OCI-LY1 (cell line): ENCODE results near the gene BNIP2.

ENCODE experiments used
- H2AFZ ChIP-seq: fragments of 200-600 bp; sonication (generic), shearing (Covaris generic); 2 replicates; pipeline ENCODE4 v1.6.0; 2014; ENCODE audit warnings: antibody characterized with exemption, mild to moderate bottlenecking, low read length
- H3F3A ChIP-seq: fragments of 200-600 bp; sonication (generic), shearing (Covaris generic); 2 replicates; pipeline ENCODE4 v1.6.0; 2014; ENCODE audit warnings: mild to moderate bottlenecking, antibody characterized with exemption, low read length, moderate library complexity; ENCODE audit not compliant: insufficient read depth
- H3K27ac ChIP-seq: fragments of 200-600 bp; sonication (generic); 2 replicates; pipeline ENCODE4 v1.5.1; 2014; ENCODE audit warnings: low read length, mixed run types, mild to moderate bottlenecking, low read depth; ENCODE audit not compliant: poor library complexity, severe bottlenecking
- H3K27me3 ChIP-seq: fragments of 200-600 bp; sonication (generic); 2 replicates; pipeline ENCODE4 v1.6.0; 2014; ENCODE audit warnings: antibody characterized with exemption, mild to moderate bottlenecking, low read length, moderate library complexity; ENCODE audit not compliant: insufficient read depth
- H3K36me3 ChIP-seq: fragments of 200-600 bp; sonication (generic); 2 replicates; pipeline ENCODE4 v1.6.1; 2014; ENCODE audit warnings: mild to moderate bottlenecking, antibody characterized with exemption, low read length, moderate library complexity, mixed read lengths; ENCODE audit not compliant: insufficient read depth
- H3K4me1 ChIP-seq: fragments of 200-600 bp; sonication (generic); 2 replicates; pipeline ENCODE4 v1.5.1; 2014; ENCODE audit warnings: mild to moderate bottlenecking, low read length, moderate library complexity; ENCODE audit not compliant: insufficient read depth, severe bottlenecking
- H3K4me2 ChIP-seq: fragments of 200-600 bp; sonication (generic), shearing (Covaris generic); 2 replicates; pipeline ENCODE4 v1.6.1; 2014; ENCODE audit warnings: low read length
- H3K4me3 ChIP-seq: fragments of 200-600 bp; sonication (generic); 2 replicates; pipeline ENCODE4 v1.5.1; 2014; ENCODE audit warnings: low read length, low read depth, mild to moderate bottlenecking, mixed read lengths; ENCODE audit not compliant: poor library complexity, severe bottlenecking
- H3K79me2 ChIP-seq: fragments of 200-600 bp; shearing (Covaris generic); 2 replicates; pipeline ENCODE4 v1.6.1; 2016; ENCODE audit warnings: mixed run types, low read length, mixed read lengths; ENCODE audit not compliant: insufficient read depth
- H3K9ac ChIP-seq: fragments of 200-600 bp; sonication (generic), shearing (Covaris generic); 2 replicates; pipeline ENCODE4 v1.6.1; 2014; ENCODE audit warnings: mild to moderate bottlenecking, low read length, mixed read lengths
- H3K9me2 ChIP-seq: fragments of 200-600 bp; sonication (generic), shearing (Covaris generic); 2 replicates; pipeline ENCODE4 v1.6.1; 2014; ENCODE audit warnings: low read depth, mild to moderate bottlenecking, low read length, mixed read lengths
- H3K9me3 ChIP-seq: fragments of 200-600 bp; shearing (Covaris generic); 2 replicates; pipeline ENCODE4 v1.6.1; 2014; ENCODE audit warnings: low read length, mixed read lengths
- H4K20me1 ChIP-seq: fragments of 200-600 bp; sonication (generic), shearing (Covaris generic); 2 replicates; pipeline ENCODE4 v1.6.0; 2016; ENCODE audit warnings: mild to moderate bottlenecking, low read length; ENCODE audit not compliant: insufficient read depth
- EZH2 ChIP-seq: fragments of 200-600 bp; sonication (generic), shearing (Covaris generic); IDR thresholded peaks from 2 replicates; pipeline ENCODE4 v1.8.0; 2017; ENCODE audit warnings: borderline replicate concordance, mixed run types, mild to moderate bottlenecking, antibody characterized with exemption, low read length, moderate library complexity, mixed read lengths
- TF ChIP-seq, protein P1 (sequence below): fragments of 200-600 bp; sonication (generic), shearing (Covaris generic); IDR thresholded peaks from 2 replicates; pipeline ENCODE4 v1.5.1; 2017; ENCODE audit warnings: mild to moderate bottlenecking, antibody characterized with exemption, low read length, moderate library complexity, mixed read lengths

BNIP2 gene

DNA sequence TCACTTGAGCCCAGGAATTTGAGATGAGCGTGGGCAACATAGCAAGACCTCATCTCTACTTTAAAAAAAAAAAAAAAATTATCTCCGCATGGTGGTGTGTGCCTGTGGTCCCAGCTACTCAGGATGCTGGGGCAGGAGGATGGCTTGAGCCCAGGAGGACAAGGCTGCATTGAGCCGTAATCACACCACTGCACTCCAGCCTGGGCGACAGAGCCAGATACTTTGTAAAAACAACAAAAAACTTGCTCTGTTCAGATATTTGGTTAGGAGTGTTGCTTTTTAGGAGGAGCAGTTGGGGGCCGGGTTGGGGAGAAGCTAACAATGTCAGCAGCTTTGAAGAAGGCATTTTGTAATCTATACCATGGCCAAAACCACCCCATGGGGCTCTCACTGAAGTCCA lies 73.5 kb downstream of the BNIP2 start:
- Histone ChIP-seq H3K36me3 (no peaks in the 10 kb centered on the region), H3K4me1 (peaks cover 9% of the 10 kb centered on the region), H3K79me2 (no peaks in the 10 kb centered on the region), H3K9me3 (no peaks in the 10 kb centered on the region), H3K9ac (no peak overlapping the region), H3K9me2 (no peaks in the 10 kb centered on the region), H3K4me2 (no peak overlapping the region), H3K27me3 (no peaks in the 10 kb centered on the region; the same call in 1 of the 2 replicates), H3F3A (no peaks in the 10 kb centered on the region), H2AFZ (no peak overlapping the region), H3K4me3 (no peak overlapping the region), H4K20me1 (no peaks in the 10 kb centered on the region), H3K27ac (no peak overlapping the region)
- TF ChIP-seq, protein P1, sequence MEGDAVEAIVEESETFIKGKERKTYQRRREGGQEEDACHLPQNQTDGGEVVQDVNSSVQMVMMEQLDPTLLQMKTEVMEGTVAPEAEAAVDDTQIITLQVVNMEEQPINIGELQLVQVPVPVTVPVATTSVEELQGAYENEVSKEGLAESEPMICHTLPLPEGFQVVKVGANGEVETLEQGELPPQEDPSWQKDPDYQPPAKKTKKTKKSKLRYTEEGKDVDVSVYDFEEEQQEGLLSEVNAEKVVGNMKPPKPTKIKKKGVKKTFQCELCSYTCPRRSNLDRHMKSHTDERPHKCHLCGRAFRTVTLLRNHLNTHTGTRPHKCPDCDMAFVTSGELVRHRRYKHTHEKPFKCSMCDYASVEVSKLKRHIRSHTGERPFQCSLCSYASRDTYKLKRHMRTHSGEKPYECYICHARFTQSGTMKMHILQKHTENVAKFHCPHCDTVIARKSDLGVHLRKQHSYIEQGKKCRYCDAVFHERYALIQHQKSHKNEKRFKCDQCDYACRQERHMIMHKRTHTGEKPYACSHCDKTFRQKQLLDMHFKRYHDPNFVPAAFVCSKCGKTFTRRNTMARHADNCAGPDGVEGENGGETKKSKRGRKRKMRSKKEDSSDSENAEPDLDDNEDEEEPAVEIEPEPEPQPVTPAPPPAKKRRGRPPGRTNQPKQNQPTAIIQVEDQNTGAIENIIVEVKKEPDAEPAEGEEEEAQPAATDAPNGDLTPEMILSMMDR, result no peak
- no peak for TF ChIP-seq EZH2

DNA sequence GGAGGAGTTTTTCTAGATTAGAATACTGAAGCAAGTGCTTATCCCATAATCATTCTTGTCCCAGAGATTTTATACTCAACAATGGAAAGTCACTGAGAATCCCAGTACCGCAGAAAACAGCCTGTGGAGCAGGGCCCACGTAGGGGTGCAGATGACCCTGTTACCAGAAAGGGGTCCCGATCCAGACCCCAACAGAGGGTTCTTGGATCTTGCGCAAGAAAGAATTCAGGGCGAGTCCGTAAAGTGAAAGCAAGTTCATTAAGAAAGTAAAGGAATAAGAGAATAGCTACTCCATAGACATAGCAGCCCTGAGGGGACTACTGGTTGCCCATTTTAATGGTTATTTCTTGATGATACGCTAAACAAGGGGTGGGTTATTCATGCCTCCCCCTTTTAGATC lies 75.0 kb downstream of the BNIP2 start:
- H3K27me3 ChIP-seq, result no peaks in the 10 kb centered on the region; the same call in 1 of the 2 replicates
- no peak overlapping the region for H3K4me2 ChIP-seq
- TF ChIP-seq EZH2, result no peak
- TF ChIP-seq, protein P1, result no peak
- H3K9ac ChIP-seq, result no peak overlapping the region
- H3K9me2 ChIP-seq, result no peaks in the 10 kb centered on the region
- no peak overlapping the region for H3K4me3 ChIP-seq
- H3K27ac ChIP-seq, result no peak overlapping the region
- no peaks in the 10 kb centered on the region for H3K9me3 ChIP-seq
- no peaks in the 10 kb centered on the region for H3K79me2 ChIP-seq
- H2AFZ ChIP-seq, result no peak overlapping the region
- no peaks in the 10 kb centered on the region for H4K20me1 ChIP-seq
- H3F3A ChIP-seq, result no peaks in the 10 kb centered on the region
- peaks cover 9% of the 10 kb centered on the region for H3K4me1 ChIP-seq
- H3K36me3 ChIP-seq, result no peaks in the 10 kb centered on the region

DNA sequence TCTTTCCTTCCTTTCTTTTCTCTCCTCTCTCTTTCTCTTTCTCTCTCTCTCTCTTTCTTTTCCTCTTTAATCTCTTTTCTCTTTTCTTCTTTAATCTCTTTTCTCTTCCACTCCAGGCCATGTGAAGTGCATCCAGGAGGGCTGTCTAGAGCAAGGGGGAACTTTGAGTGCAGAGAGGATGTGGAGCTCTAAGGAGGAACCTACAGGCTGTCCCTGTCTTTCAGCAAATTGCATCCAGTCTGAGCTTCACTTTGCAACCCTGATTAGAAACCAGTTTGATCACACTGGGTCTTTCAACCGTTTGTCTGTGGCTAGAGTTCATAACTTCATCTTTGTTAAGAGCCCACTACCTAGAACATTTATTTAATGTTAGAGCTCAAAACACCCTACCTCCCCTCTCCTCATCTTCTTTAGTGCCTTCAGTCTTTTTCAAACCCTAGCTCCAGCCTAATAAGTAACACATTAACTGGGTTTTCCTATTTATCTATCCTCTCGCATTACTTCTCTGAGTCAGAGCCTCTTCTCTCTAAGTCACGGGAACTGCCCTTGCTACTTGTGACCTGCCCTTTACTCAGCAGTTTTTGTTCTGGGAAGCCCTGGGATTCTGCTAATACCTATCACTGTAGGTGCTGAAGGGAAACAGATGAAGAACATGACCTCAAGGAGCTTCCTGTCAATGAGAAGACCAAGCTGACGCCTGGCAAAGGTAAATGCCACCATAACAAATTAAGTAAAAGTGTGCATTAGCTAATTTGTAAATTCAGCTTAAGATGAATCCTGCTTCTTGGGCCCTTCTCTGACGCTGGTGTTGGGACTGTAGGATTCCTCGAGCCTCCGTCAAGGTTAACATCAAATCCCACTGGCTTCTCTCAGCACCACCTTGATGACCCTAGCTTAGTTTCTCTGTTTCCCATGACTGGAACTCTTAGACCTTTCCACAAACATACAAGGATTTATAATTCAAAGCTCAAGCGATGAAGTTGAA lies 77.6 kb downstream of the BNIP2 start, which contains the start of gene GCNT3:
TSS of gene GCNT3 (plus strand) at position 508 of the 985 bp plus-strand sequence. CDS start 6,456 bp downstream, outside the sequence.
- Histone ChIP-seq H3K9me3 (no peaks in the 10 kb centered on the region), H3K27ac (no peak within 1 kb of the TSS), H3K27me3 (no peaks in the 10 kb centered on the region), H3F3A (no peaks in the 10 kb centered on the region), H3K4me3 (no peak within 1 kb of the TSS), H3K4me1 (peaks cover 9% of the 10 kb centered on the region), H3K79me2 (no peaks in the 10 kb centered on the region), H3K36me3 (no peaks in the 10 kb centered on the region), H3K4me2 (no peak within 1 kb of the TSS), H3K9me2 (no peaks in the 10 kb centered on the region), H4K20me1 (no peaks in the 10 kb centered on the region), H2AFZ (no peak within 1 kb of the TSS), H3K9ac (no peak within 1 kb of the TSS)
- TF ChIP-seq EZH2, result no peak
- TF ChIP-seq, protein P1, result no peak
